Fibroblast of lung (primary cell): ENCODE data around the gene BTBD9.

Experiments
- CTCF ChIP-seq, 2 donors: IDR thresholded peaks in 1 of 2; conservative IDR thresholded peaks in 1 of 2; 1 replicate in 1 of 2; 2 replicates in 1 of 2; pipeline ENCODE4 v1.5.1; 2011 to 2012; ENCODE audit warnings: low read length in 2 of 2, control low read depth in 1 of 2, inconsistent platforms in 1 of 2, low read depth in 1 of 2, mild to moderate bottlenecking in 1 of 2
- EZH2 ChIP-seq: IDR thresholded peaks from 2 replicates; pipeline ENCODE4 v1.5.1; 2012; ENCODE audit warnings: low read length, control low read depth, mild to moderate bottlenecking; ENCODE audit errors: missing control alignments

- TF ChIP-seq CTCF (conservative IDR thresholded peaks at IDR 0.05 in 1 of 2, IDR thresholded peaks at IDR 0.05 in 1 of 2; ENCODE audit: low read depth in 1 of 2, low read length in 2 of 2) = no peak
- no peak for TF ChIP-seq EZH2
Measured at GRCh38 chr6:38141085-38141484, 498.6 kb downstream of the BTBD9 start.
